ENCODE measurements around the gene ANO6. TPM values are rescaled to one million over a fixed set of nuclear protein-coding genes. Genes with fewer than 3 reads are reported as not detected.

Gene ANO6
- total RNA-seq, 1 experiment from 2014 or later = 34.2 TPM

DNA sequence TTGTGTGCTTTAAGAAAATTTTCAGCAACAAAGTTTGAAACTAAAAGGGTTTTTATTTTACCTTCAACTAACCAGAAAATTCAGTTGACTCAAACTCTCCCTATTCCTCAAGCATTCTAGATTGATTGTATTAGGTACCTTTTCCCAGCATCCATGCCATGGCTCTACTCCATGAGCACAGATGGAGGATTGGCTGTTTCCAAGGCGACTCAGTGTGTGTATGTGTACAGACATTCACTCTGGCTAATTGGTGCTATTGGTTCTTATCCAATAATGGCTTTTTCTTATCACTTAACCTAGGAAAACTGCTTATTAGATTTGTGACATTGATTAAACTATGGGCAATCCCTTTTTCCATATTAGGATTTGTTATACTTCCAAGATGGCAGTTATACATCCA lies 202.6 kb downstream of the ANO6 start:
- no TSS peak for BruUV-seq (replicated peaks)
- no peak overlapping the region for H3K27ac Mint-ChIP-seq (ENCODE audit: unreplicated experiment)

GRCh38 chr12:45419317-45419814 lies 203.5 kb downstream of the ANO6 start:
- Mint-ChIP-seq H3K27ac (ENCODE audit: unreplicated experiment) (no peak overlapping the region), H3K27me3 (ENCODE audit: unreplicated experiment) (no peaks in the 10 kb centered on the region), H3K36me3 (ENCODE audit: insufficient read depth, unreplicated experiment) (no peaks in the 10 kb centered on the region), H3K4me1 (ENCODE audit: low read depth, unreplicated experiment) (no peaks in the 10 kb centered on the region), H3K4me3 (ENCODE audit: low read depth, unreplicated experiment) (no peak overlapping the region), H3K9me3 (ENCODE audit: low read depth, unreplicated experiment) (no peaks in the 10 kb centered on the region)
- TF ChIP-seq, protein P1, sequence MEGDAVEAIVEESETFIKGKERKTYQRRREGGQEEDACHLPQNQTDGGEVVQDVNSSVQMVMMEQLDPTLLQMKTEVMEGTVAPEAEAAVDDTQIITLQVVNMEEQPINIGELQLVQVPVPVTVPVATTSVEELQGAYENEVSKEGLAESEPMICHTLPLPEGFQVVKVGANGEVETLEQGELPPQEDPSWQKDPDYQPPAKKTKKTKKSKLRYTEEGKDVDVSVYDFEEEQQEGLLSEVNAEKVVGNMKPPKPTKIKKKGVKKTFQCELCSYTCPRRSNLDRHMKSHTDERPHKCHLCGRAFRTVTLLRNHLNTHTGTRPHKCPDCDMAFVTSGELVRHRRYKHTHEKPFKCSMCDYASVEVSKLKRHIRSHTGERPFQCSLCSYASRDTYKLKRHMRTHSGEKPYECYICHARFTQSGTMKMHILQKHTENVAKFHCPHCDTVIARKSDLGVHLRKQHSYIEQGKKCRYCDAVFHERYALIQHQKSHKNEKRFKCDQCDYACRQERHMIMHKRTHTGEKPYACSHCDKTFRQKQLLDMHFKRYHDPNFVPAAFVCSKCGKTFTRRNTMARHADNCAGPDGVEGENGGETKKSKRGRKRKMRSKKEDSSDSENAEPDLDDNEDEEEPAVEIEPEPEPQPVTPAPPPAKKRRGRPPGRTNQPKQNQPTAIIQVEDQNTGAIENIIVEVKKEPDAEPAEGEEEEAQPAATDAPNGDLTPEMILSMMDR (IDR thresholded peaks at IDR 0.05; ENCODE audit: unreplicated experiment) = no peak
- DNase-seq = no peak
- CTCF ChIA-PET = no interaction called here
- intact Hi-C loops (cut with micrococcal nuclease; ENCODE audit: unreplicated experiment) = no loop called here
- BruUV-seq (replicated peaks) = no TSS peak

More for the DNA sequence above, 202.6 kb downstream of the ANO6 start:
- no peak for DNase-seq
- Mint-ChIP-seq H3K36me3 (ENCODE audit: insufficient read depth, unreplicated experiment) (no peaks in the 10 kb centered on the region), H3K4me3 (ENCODE audit: low read depth, unreplicated experiment) (no peak overlapping the region), H3K4me1 (ENCODE audit: low read depth, unreplicated experiment) (no peaks in the 10 kb centered on the region), H3K9me3 (ENCODE audit: low read depth, unreplicated experiment) (no peaks in the 10 kb centered on the region), H3K27me3 (ENCODE audit: unreplicated experiment) (no peaks in the 10 kb centered on the region)
- CTCF ChIA-PET = no interaction called here
- intact Hi-C loops (cut with micrococcal nuclease; ENCODE audit: unreplicated experiment) = no loop called here
- TF ChIP-seq, protein P1 (IDR thresholded peaks at IDR 0.05; ENCODE audit: unreplicated experiment) = no peak

DNA sequence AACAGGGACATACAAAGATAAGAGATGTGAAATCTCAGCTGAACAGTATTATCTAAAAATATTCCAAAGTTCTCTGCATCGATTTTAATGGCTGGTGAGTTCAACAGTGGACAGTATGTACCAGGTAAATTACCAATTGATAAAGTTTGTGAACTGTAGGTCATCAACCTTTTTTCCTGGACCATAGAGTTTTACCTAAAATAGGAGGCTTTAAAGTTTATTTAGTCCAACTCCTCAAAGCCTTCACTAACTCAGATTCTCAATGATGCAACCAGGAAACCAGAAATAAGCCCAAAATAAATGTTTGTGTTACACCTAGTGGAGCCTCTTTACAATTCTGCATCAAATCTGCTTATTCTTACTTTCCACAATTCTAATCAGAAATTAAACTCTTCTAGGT lies 205.8 kb downstream of the ANO6 start:
- CTCF ChIA-PET = no interaction called here
- no peaks in the 10 kb centered on the region for H3K4me1 Mint-ChIP-seq (ENCODE audit: low read depth, unreplicated experiment)
- BruUV-seq (replicated peaks) = no TSS peak
- no peaks in the 10 kb centered on the region for H3K36me3 Mint-ChIP-seq (ENCODE audit: insufficient read depth, unreplicated experiment)
- H3K4me3 Mint-ChIP-seq (ENCODE audit: low read depth, unreplicated experiment) = no peak overlapping the region
- intact Hi-C loops (cut with micrococcal nuclease; ENCODE audit: unreplicated experiment) = no loop called here
- DNase-seq = no peak
- no peaks in the 10 kb centered on the region for H3K9me3 Mint-ChIP-seq (ENCODE audit: low read depth, unreplicated experiment)
- TF ChIP-seq, protein P1 (IDR thresholded peaks at IDR 0.05; ENCODE audit: unreplicated experiment) = no peak
- H3K27me3 Mint-ChIP-seq (ENCODE audit: unreplicated experiment) = no peaks in the 10 kb centered on the region
- no peak overlapping the region for H3K27ac Mint-ChIP-seq (ENCODE audit: unreplicated experiment)

- CTCF ChIA-PET = no interaction called here
- TF ChIP-seq, protein P1 (IDR thresholded peaks at IDR 0.05; ENCODE audit: unreplicated experiment) = no peak
- H3K4me1 Mint-ChIP-seq (ENCODE audit: low read depth, unreplicated experiment) = no peaks in the 10 kb centered on the region
- H3K27me3 Mint-ChIP-seq (ENCODE audit: unreplicated experiment) = no peaks in the 10 kb centered on the region
- H3K36me3 Mint-ChIP-seq (ENCODE audit: insufficient read depth, unreplicated experiment) = no peaks in the 10 kb centered on the region
- no peak overlapping the region for H3K27ac Mint-ChIP-seq (ENCODE audit: unreplicated experiment)
- no peaks in the 10 kb centered on the region for H3K9me3 Mint-ChIP-seq (ENCODE audit: low read depth, unreplicated experiment)
- DNase-seq = no peak
- no TSS peak for BruUV-seq (replicated peaks)
- intact Hi-C loops (cut with micrococcal nuclease; ENCODE audit: unreplicated experiment) = no loop called here
- H3K4me3 Mint-ChIP-seq (ENCODE audit: low read depth, unreplicated experiment) = no peak overlapping the region
Measured at GRCh38 chr12:45423931-45424330, 208.0 kb downstream of the ANO6 start.
